ENCODE measurements around the gene HDAC7. TPM values are rescaled to one million over a fixed set of nuclear protein-coding genes. Genes with fewer than 3 reads are reported as not detected.

HDAC7 gene
- total RNA-seq, 2 experiments from 2014 or later = 180 to 207 TPM

DNA sequence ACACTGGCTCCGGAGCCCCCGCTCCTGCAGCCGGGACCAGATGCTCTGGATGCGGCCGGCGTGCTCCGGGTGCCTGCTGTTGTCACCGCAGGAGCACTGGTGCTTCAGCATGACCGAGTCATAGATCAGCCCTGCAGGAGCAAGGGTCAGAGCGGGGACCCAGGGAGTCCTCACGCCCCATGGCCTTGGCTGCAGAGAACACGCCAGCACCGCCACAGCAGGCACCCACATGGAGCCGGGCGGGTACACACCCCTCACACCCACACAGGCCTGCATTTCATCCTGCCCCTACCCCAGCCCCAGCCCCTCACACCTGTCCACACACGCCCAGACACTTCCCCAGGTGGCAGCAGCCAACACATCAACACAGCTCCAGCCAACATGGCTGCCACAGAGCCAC, 27.8 kb downstream of the HDAC7 start:
- H3K4me3 Mint-ChIP-seq = no peak overlapping the region
- H3K27ac Mint-ChIP-seq = no peak overlapping the region
- DNase-seq = no peak
- H3K4me1 Mint-ChIP-seq (ENCODE audit: low read depth) = no peaks in the 10 kb centered on the region
- H3K36me3 Mint-ChIP-seq (ENCODE audit: low read depth) = peaks cover 68% of the 10 kb centered on the region
- CTCF ChIA-PET = interaction anchor here (1.3 to 2.0 kb wide), 6 partner anchors 10 to 77 kb away, joined by 3 to 9 read pairs (median 6); no protein-coding TSS in a partner anchor
- ATAC-seq = no peak
- POLR2A ChIA-PET = no interaction called here
- no peaks in the 10 kb centered on the region for H3K9me3 Mint-ChIP-seq (ENCODE audit: insufficient read depth)
- no peaks in the 10 kb centered on the region for H3K27me3 Mint-ChIP-seq (ENCODE audit: low read depth)

DNA sequence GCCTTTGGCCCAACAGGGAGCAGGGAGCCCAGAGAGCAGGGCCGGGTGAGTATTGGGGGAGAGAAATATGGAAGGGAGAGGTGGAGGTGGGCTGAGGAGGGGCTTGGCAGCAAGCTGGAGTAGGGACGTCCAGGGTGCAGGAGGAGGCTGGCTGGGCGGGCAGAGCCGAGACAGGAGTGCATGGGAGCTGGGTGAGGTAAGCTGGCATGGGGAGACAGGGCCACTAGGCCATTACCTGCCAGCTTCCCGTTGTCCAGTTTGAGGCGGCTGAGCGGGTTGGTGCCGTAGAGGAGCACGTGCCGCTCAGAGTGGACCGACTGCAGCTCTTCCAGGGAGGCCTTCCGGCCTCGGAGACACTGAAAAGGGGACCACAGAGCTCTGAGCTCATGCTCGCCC, 28.4 kb downstream of the HDAC7 start:
- ChIA-PET CTCF (interaction anchor here (1.3 to 4.8 kb wide), 5 partner anchors 11 to 76 kb away, joined by 3 to 18 read pairs (median 6); no protein-coding TSS in a partner anchor), POLR2A (interaction anchor here (1.0 kb wide), 1 partner anchor 10 kb away, joined by 3 read pairs; no protein-coding TSS in a partner anchor)
- no peak for ATAC-seq
- Mint-ChIP-seq H3K9me3 (ENCODE audit: insufficient read depth) (no peaks in the 10 kb centered on the region), H3K4me3 (no peak overlapping the region), H3K27me3 (ENCODE audit: low read depth) (no peaks in the 10 kb centered on the region), H3K36me3 (ENCODE audit: low read depth) (peaks cover 73% of the 10 kb centered on the region), H3K27ac (no peak overlapping the region), H3K4me1 (ENCODE audit: low read depth) (no peaks in the 10 kb centered on the region)
- DNase-seq = no peak

DNA sequence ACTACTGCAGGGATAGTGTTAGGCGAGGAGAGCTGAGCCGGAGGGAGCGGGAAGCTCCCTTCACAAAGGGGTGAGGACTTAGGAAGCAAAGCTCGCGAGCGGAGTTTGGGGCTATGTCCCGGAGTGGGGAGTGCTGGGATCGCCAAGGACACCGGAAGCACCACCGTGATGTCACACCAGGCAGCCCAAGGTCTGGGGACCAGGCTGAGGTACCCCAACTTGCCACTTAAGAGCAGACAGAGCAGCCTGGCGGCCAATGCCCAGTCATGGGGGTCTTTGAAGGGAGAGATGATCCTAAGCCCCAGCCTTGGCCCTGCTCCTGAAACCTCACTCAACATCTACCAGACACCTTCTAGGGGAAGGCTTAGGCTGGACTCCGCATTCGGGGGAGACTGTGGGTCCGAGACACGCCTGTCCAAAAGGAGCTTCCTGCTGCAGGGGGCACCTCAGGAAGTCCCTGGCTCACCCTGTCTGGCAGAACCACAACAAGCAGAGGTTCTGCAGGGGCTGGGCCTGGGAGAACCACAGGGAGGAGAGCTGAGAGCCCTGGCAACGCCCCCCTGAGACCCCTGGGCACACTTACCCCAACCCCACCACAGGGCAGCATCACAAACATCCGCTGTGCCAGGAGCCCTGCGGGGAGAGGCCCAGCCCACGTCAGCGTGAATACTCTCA, 28.9 kb downstream of the HDAC7 start:
- DNase-seq (no peak), ATAC-seq (no peak)
- ChIA-PET POLR2A (interaction anchor here (1.0 kb wide), 1 partner anchor 9 kb away, joined by 3 read pairs; no protein-coding TSS in a partner anchor), CTCF (interaction anchor here (0.6 to 4.8 kb wide), 7 partner anchors 11 to 76 kb away, joined by 3 to 18 read pairs (median 5); no protein-coding TSS in a partner anchor)
- H3K36me3 Mint-ChIP-seq (ENCODE audit: low read depth) = peaks cover 76% of the 10 kb centered on the region
- H3K4me1 Mint-ChIP-seq (ENCODE audit: low read depth) = no peaks in the 10 kb centered on the region
- no peaks in the 10 kb centered on the region for H3K9me3 Mint-ChIP-seq (ENCODE audit: insufficient read depth)
- no peak overlapping the region for H3K4me3 Mint-ChIP-seq
- H3K27me3 Mint-ChIP-seq (ENCODE audit: low read depth) = no peaks in the 10 kb centered on the region
- peak overlapping the region; percentile 43 for H3K27ac Mint-ChIP-seq

DNA sequence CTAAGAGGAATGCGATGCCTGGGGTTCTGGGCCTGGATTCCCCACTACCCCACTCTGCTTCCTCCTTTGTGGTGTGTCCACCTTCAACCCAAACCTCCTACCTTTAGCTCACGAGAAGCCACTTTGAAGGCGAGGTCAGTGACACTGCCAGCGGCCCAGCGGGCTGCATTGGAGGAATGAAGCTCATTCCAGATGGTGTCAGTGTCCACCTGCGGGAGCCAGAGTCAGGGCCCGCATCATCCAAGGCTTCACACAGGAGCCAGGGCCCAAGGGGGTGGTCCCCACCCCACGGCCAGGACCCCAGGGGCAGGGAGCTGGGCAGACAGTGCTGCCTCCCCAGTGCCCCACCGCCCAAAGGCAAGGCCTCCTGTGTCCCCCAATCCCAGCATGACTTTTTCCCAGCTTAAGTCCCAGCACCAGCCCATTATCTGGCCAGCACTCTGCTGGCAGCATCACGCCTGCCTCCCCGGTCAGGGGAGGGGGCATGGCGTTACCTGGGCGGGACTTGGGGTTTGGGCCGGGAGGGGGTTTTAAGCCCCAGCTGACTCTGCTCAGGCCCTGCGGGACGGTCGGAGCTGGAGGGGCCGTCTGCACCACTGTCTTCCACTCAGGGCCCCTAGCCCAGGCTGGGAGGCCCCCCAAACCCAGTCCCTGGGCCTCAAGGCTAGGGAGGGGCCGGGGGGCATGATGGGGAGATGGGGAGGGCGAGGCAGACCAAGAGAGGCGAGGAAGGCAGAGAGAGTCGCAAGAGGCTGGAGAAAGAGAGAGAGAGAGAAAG, 29.8 kb downstream of the HDAC7 start:
- no peaks in the 10 kb centered on the region for H3K4me1 Mint-ChIP-seq (ENCODE audit: low read depth)
- ChIA-PET CTCF (interaction anchor here (0.7 to 4.8 kb wide), 9 partner anchors 9 to 50 kb away, joined by 3 to 18 read pairs (median 6); no protein-coding TSS in a partner anchor), POLR2A (interaction anchor here (0.9 kb wide), 1 partner anchor 53 kb away, joined by 3 read pairs; no protein-coding TSS in a partner anchor)
- DNase-seq (no peak), ATAC-seq (no peak)
- H3K9me3 Mint-ChIP-seq (ENCODE audit: insufficient read depth) = no peaks in the 10 kb centered on the region
- peaks cover 81% of the 10 kb centered on the region for H3K36me3 Mint-ChIP-seq (ENCODE audit: low read depth)
- H3K27ac Mint-ChIP-seq = no peak overlapping the region
- H3K27me3 Mint-ChIP-seq (ENCODE audit: low read depth) = no peaks in the 10 kb centered on the region
- H3K4me3 Mint-ChIP-seq = no peak overlapping the region

DNA sequence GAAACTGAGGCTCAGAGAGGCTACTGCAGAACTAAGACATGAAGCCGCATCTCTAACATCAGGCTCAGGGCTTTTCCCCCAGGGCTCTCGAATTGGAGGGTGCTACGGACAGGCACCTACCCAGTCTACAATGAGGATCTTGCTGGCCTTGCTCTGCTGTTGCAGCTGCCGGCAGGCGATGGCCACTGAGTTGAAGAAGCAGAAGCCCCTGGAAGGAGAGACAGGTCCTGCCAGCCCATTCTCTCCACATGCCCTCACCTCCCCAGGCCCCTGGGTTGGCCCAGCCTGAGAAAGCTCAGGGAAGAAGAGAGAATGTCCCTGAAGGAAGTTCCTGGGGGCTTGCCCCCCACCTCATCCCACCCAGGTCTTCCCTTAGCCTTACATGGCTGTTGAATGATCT, 30.6 kb downstream of the HDAC7 start:
- Mint-ChIP-seq H3K27me3 (ENCODE audit: low read depth) (no peaks in the 10 kb centered on the region), H3K27ac (no peak overlapping the region), H3K9me3 (ENCODE audit: insufficient read depth) (no peaks in the 10 kb centered on the region), H3K4me1 (ENCODE audit: low read depth) (no peaks in the 10 kb centered on the region), H3K36me3 (ENCODE audit: low read depth) (peaks cover 84% of the 10 kb centered on the region), H3K4me3 (no peak overlapping the region)
- CTCF ChIA-PET = interaction anchor here (1.0 to 4.8 kb wide), 6 partner anchors 11 to 51 kb away, joined by 3 to 18 read pairs (median 6); no protein-coding TSS in a partner anchor
- DNase-seq (no peak), ATAC-seq (no peak)
- POLR2A ChIA-PET = interaction anchor here (1.4 kb wide), 1 partner anchor 13 kb away, joined by 4 read pairs; no protein-coding TSS in a partner anchor

DNA sequence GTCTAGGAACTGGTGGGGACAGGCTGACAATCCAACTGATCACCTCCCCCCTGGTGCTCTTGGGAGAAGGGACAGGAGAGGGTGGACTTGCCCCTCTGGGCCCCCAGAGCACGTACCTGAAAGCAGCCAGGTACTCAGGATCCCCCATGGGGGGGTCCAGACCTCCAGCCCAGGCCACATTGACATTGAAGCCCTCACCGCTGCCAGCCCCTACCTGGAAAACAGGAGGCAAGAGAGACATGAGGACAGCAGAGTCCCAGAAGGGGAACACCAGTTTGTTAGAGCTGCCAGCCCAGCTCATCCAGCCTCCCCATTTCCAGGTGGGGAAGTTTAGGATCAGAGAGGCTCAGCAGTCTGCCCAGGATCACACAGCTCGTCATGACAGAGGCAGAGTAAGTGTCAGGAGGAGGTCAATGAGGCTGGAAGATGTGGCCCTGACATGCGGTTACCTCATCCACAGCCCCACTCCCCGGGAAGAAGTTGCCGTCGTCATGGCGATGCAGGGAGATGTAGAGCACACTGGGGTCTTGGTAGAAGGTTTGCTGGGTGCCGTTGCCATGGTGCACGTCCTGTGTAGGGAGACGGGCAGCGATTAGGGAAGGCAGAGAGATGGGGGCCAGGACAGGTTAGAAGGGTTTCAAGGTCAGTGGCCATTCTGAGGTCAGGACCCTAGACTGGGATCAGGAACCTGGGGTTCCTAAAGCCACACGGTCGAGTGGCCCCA, 31.9 kb downstream of the HDAC7 start:
- DNase-seq (no peak), ATAC-seq (no peak)
- peaks cover under 1% of the 10 kb centered on the region for H3K4me1 Mint-ChIP-seq (ENCODE audit: low read depth)
- no peak overlapping the region for H3K4me3 Mint-ChIP-seq
- H3K27ac Mint-ChIP-seq = peak overlapping the region; percentile 55
- peaks cover 80% of the 10 kb centered on the region for H3K36me3 Mint-ChIP-seq (ENCODE audit: low read depth)
- ChIA-PET POLR2A (interaction anchor here (0.8 to 1.4 kb wide), 3 partner anchors 14 to 29 kb away, joined by 4 read pairs; no protein-coding TSS in a partner anchor), CTCF (interaction anchor here (0.8 to 4.8 kb wide), 6 partner anchors 10 to 50 kb away, joined by 5 to 18 read pairs (median 6); no protein-coding TSS in a partner anchor)
- no peaks in the 10 kb centered on the region for H3K9me3 Mint-ChIP-seq (ENCODE audit: insufficient read depth)
- H3K27me3 Mint-ChIP-seq (ENCODE audit: low read depth) = no peaks in the 10 kb centered on the region

DNA sequence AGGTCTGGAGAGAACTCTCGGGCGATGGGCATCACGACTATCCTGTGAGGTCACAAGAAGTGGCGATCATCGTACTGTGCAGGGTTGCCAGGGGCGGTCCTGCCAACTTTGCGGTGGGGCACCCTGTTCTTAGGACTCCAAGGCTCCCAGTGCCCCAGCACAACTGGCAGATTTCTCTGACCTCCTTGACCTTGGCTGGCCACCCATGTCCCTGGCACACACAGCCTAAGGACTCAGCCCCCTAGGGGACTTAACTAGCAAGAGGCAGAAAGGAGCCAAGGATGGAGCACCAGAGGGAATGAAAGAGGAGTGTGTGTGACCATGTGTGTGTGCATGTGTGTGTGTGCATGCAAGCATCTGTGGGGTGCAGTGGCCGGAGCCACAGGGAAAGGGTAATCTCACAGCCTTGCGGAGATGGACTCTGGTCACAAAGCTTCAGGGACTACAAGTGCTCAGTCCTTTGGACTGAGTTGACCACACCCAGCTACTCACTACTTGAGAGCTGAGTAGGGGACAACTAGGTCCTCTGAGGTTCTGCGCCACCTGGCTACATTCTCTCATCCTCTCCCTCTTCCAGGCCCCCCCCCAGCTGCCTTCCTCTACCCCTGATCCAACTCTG, 32.9 kb downstream of the HDAC7 start:
- peak overlapping the region; percentile 55 for H3K27ac Mint-ChIP-seq
- ATAC-seq (no peak), DNase-seq (no peak)
- POLR2A ChIA-PET = interaction anchor here (1.4 kb wide), 1 partner anchor 21 kb away, joined by 4 read pairs; no protein-coding TSS in a partner anchor
- no peak overlapping the region for H3K4me3 Mint-ChIP-seq
- CTCF ChIA-PET = interaction anchor here (0.7 to 4.8 kb wide), 6 partner anchors 9 to 51 kb away, joined by 3 to 18 read pairs (median 5); no protein-coding TSS in a partner anchor
- no peaks in the 10 kb centered on the region for H3K9me3 Mint-ChIP-seq (ENCODE audit: insufficient read depth)
- H3K27me3 Mint-ChIP-seq (ENCODE audit: low read depth) = no peaks in the 10 kb centered on the region
- peaks cover 75% of the 10 kb centered on the region for H3K36me3 Mint-ChIP-seq (ENCODE audit: low read depth)
- H3K4me1 Mint-ChIP-seq (ENCODE audit: low read depth) = peaks cover 4% of the 10 kb centered on the region

DNA sequence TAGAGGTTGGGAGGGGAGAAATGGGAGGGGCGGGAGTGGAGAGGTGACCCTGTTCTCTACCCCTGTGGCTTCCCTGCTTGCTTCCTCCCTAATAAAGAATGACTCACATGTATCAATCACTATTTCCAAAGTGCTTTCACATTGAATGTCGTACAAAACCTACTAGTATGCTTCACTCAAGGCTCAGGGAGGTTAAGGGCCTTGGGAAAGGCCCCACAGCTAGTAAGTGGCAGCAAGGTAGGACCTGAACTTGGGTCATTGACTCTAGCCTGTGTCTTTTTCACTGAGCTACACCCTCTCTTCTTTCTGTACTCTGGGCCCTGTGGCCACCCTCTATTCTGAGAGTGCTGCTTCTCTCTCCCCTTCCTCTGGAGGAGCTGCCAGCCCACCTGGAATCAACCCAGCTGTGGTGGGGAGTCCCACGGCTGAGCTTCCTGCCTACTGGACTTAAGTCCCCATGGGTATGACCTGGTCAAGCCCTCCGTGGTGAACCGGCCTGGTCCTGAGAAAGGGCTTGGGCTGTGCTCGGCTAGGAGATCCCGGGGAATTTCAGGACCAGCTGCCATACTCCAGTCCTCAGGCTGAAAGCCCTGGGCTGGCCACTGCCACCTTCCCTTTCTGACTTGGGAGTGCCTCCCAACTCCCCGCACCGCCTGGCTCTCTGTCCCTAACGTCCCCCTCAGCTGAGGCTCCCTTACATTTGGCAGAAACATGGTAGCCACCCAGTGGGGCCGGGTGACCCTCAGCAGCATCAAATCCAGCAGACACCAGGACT, 33.6 kb downstream of the HDAC7 start:
- ATAC-seq (no peak), DNase-seq (no peak)
- ChIA-PET CTCF (interaction anchor here (0.9 to 1.6 kb wide), 3 partner anchors 31 to 43 kb away, joined by 3 to 5 read pairs (median 3); no protein-coding TSS in a partner anchor), POLR2A (interaction anchor here (1.4 kb wide), 1 partner anchor 22 kb away, joined by 4 read pairs; no protein-coding TSS in a partner anchor)
- Mint-ChIP-seq H3K9me3 (ENCODE audit: insufficient read depth) (no peaks in the 10 kb centered on the region), H3K27ac (peak overlapping the region; percentile 34), H3K27me3 (ENCODE audit: low read depth) (no peaks in the 10 kb centered on the region), H3K36me3 (ENCODE audit: low read depth) (peaks cover 71% of the 10 kb centered on the region), H3K4me3 (no peak overlapping the region), H3K4me1 (ENCODE audit: low read depth) (peaks cover 4% of the 10 kb centered on the region)

DNA sequence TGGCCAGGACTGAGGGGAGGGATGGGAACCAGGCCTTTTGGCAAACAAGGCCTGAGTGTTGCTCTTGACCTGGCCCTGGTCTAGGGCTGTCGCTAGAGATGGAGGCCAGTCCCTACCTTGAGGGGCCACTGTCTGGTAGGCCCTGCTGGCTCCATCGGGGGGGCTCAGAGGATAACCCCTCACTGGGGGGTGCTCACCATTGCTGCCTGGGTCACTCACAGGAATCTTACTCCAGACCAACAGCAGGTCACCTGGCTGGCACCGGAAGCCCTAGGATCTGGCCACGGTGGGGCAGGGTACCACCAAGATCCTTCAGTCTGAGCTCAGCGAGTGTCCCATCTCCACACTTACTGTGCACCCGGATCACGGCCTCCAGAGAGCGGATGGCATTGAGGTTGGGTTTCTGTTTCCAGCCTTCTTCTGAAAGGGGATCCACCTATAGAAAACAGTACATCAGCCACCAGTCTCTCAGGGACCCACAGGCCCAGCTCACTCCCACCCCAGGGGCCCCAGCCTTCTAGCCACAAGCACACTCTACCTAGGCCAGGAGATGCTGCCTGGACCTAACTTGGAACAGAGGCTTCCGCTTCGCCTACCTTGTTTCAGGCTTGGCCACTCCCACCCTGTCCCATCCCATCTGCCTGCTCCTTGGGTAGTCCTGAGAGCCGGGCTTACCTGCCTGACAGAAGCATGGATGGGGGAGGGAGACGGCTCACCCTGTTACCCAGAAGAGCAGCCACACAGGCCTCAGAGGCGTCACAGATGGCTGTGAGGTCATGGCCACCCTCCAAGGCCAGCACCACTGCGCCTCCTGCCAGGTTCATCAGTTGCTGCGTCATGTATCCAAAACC, 34.4 kb downstream of the HDAC7 start:
- Mint-ChIP-seq H3K27me3 (ENCODE audit: low read depth) (no peaks in the 10 kb centered on the region), H3K27ac (no peak overlapping the region), H3K4me3 (no peak overlapping the region), H3K36me3 (ENCODE audit: low read depth) (peaks cover 64% of the 10 kb centered on the region), H3K9me3 (ENCODE audit: insufficient read depth) (no peaks in the 10 kb centered on the region), H3K4me1 (ENCODE audit: low read depth) (peaks cover 4% of the 10 kb centered on the region)
- ChIA-PET CTCF (interaction anchor here (0.9 to 1.1 kb wide), 3 partner anchors 31 to 52 kb away, joined by 3 to 4 read pairs (median 3); no protein-coding TSS in a partner anchor), POLR2A (interaction anchor here (0.6 kb wide), 1 partner anchor 78 kb away, joined by 3 read pairs; no protein-coding TSS in a partner anchor)
- DNase-seq (no peak), ATAC-seq (no peak)

Measured in activated CD8-positive, alpha-beta T cell treated with anti-CD3 and anti-CD28 coated beads, Interleukin-2, amount 10 ng/mL, durations not matched to agents 7 days and 5 days (primary cell).